Astrocyte (in vitro differentiated cells and primary cell): ENCODE results near the gene UCP2. TPM values are rescaled to one million over a fixed set of nuclear protein-coding genes. Genes with fewer than 3 reads are reported as not detected.
A peak's percentile ranks its signal among the peaks of the same experiment; 100 is the strongest.

Source experiments
- DNase-seq: peaks from one replicate; pipeline ENCODE4 v3.0.0-alpha.2; 2010; ENCODE audit warnings: low read depth
- FAIRE-seq: peaks from 2 replicates; lab custom pipeline; 2011; peaks lifted over from hg19 to GRCh38; lab: Jason Lieb, UNC
- H2AFZ ChIP-seq: 2 replicates; pipeline ENCODE4 v1.6.0; 2012; ENCODE audit warnings: low read depth, low read length, inconsistent platforms
- H3K27ac ChIP-seq: 2 replicates; pipeline ENCODE4 v1.5.1; 2011; ENCODE audit warnings: low read depth, low read length, inconsistent platforms
- H3K27me3 ChIP-seq: 2 replicates; pipeline ENCODE4 v1.6.0; 2011; ENCODE audit warnings: low read length, inconsistent platforms; ENCODE audit not compliant: insufficient read depth
- H3K36me3 ChIP-seq: 2 replicates; pipeline ENCODE4 v1.5.1; 2011; ENCODE audit warnings: low read length, inconsistent platforms; ENCODE audit not compliant: insufficient read depth
- H3K4me1 ChIP-seq: 2 replicates; pipeline ENCODE4 v1.5.1; 2011; ENCODE audit warnings: low read length, inconsistent platforms; ENCODE audit not compliant: insufficient read depth
- H3K4me2 ChIP-seq: 2 replicates; pipeline ENCODE4 v1.6.0; 2012; ENCODE audit warnings: low read length, inconsistent platforms
- H3K4me3 ChIP-seq: 2 replicates; pipeline ENCODE4 v1.5.1; 2011; ENCODE audit warnings: low read depth, mild to moderate bottlenecking, low read length, inconsistent platforms; ENCODE audit not compliant: insufficient read depth
- H3K79me2 ChIP-seq: 2 replicates; pipeline ENCODE4 v1.6.0; 2012; ENCODE audit warnings: mild to moderate bottlenecking, low read length, inconsistent platforms; ENCODE audit not compliant: insufficient read depth
- H3K9ac ChIP-seq: 2 replicates; pipeline ENCODE4 v1.6.0; 2012; ENCODE audit warnings: mild to moderate bottlenecking, low read length, inconsistent platforms
- H3K9me3 ChIP-seq: 2 replicates; pipeline ENCODE4 v1.5.1; 2012; ENCODE audit warnings: low read depth, mild to moderate bottlenecking, low read length, inconsistent platforms; ENCODE audit not compliant: insufficient read depth
- H4K20me1 ChIP-seq: 2 replicates; pipeline ENCODE4 v1.6.0; 2012; ENCODE audit warnings: low read length, inconsistent platforms; ENCODE audit not compliant: insufficient read depth
- H3K27ac Mint-ChIP-seq: one replicate; pipeline ENCODE4 v1.8.0; 2021; ENCODE audit warnings: mild to moderate bottlenecking, mixed read lengths; ENCODE audit not compliant: unreplicated experiment
- H3K27me3 Mint-ChIP-seq: one replicate; pipeline ENCODE4 v1.8.0; 2021; ENCODE audit warnings: low read depth, mixed read lengths; ENCODE audit not compliant: unreplicated experiment
- H3K36me3 Mint-ChIP-seq: one replicate; pipeline ENCODE4 v1.8.0; 2021; ENCODE audit warnings: low read depth, mixed read lengths; ENCODE audit not compliant: unreplicated experiment
- H3K4me1 Mint-ChIP-seq: one replicate; pipeline ENCODE4 v1.8.0; 2021; ENCODE audit warnings: low read depth, mixed read lengths; ENCODE audit not compliant: unreplicated experiment
- H3K4me3 Mint-ChIP-seq: one replicate; pipeline ENCODE4 v1.8.0; 2021; ENCODE audit warnings: mild to moderate bottlenecking, moderate library complexity, mixed read lengths; ENCODE audit not compliant: unreplicated experiment
- H3K9me3 Mint-ChIP-seq: one replicate; pipeline ENCODE4 v1.8.0; 2021; ENCODE audit warnings: mild to moderate bottlenecking, mixed read lengths; ENCODE audit not compliant: unreplicated experiment
- EZH2 ChIP-seq: IDR thresholded peaks from 2 replicates; pipeline ENCODE4 v1.6.1; 2012; ENCODE audit warnings: mild to moderate bottlenecking, low read length, inconsistent platforms; ENCODE audit not compliant: insufficient read depth
- total RNA-seq: library from RNA; stranded (reverse); gene quantifications from 2 replicates; pipeline ENCODE4 v1.2.1, GENCODE V29; 2021
- TF ChIP-seq, protein P1 (sequence below): IDR thresholded peaks from 2 replicates; pipeline ENCODE4 v1.5.1; 2011; ENCODE audit warnings: low read depth, mild to moderate bottlenecking, inconsistent platforms, low read length, moderate library complexity; ENCODE audit not compliant: insufficient read depth

The UCP2 gene
- total RNA-seq, 1 donor from 2014 or later, result 83.0 TPM

DNA sequence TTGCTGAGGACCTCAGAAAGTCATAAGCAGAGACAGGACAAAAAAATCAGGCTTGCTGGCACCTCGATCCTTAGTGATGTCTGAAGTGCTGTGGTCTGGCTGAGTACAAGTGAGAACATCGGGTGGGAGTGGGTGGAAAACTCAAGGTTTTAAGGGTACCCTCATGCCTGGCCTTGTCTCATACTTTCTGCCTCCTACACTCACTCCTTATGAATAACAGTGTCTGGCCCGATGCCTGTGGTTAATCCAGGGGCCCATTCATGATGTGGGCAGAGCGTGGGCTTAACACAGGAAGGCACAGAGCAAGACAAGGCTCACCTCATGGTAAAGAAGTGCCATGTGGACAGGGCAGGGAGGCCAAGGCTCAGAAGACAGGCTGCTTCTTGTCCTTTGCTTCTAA, 37.2 kb upstream of the UCP2 start:
- peak overlapping the region; percentile 8 for H3K27ac Mint-ChIP-seq

DNA sequence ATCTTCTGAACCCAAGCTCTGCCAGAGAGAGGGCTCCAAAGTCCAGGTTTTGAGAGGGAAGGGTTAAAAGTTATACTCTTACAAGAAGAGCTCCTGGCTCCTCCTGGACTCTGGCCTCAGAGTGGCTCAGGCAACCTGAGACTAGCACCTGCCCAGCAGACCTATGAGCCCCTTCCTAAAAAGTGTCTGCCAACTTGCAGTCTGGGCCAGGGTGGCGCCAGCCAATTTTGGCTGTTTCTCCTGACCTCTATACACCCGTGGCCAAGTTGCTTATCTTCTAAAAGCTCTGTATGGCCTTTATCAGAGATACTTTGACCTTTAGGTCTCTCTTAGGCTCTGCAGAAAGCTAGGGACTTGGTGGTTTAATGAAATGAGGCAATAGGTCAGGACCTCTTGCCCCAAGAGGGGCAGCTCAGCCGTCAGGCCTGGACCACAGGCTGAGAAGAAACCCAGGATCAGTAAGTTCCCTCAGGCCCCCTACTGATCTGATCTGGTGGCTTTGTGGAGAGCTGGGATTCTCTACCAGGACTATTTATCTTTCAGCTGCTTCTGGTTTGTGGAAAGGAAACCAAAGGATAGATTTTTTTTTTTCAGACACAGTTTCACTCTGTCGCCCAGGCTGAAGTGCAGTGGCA, 36.6 kb upstream of the UCP2 start:
- Histone ChIP-seq H3K27ac (no peak overlapping the region), H3K27me3 (no peaks in the 10 kb centered on the region), H3K79me2 (no peaks in the 10 kb centered on the region), H3K4me2 (no peak overlapping the region), H2AFZ (no peak overlapping the region), H4K20me1 (no peaks in the 10 kb centered on the region), H3K4me1 (peaks cover 9% of the 10 kb centered on the region), H3K9me3 (no peaks in the 10 kb centered on the region), H3K9ac (no peak overlapping the region), H3K36me3 (no peaks in the 10 kb centered on the region), H3K4me3 (no peak overlapping the region)
- TF ChIP-seq EZH2, result no peak
- TF ChIP-seq, protein P1, sequence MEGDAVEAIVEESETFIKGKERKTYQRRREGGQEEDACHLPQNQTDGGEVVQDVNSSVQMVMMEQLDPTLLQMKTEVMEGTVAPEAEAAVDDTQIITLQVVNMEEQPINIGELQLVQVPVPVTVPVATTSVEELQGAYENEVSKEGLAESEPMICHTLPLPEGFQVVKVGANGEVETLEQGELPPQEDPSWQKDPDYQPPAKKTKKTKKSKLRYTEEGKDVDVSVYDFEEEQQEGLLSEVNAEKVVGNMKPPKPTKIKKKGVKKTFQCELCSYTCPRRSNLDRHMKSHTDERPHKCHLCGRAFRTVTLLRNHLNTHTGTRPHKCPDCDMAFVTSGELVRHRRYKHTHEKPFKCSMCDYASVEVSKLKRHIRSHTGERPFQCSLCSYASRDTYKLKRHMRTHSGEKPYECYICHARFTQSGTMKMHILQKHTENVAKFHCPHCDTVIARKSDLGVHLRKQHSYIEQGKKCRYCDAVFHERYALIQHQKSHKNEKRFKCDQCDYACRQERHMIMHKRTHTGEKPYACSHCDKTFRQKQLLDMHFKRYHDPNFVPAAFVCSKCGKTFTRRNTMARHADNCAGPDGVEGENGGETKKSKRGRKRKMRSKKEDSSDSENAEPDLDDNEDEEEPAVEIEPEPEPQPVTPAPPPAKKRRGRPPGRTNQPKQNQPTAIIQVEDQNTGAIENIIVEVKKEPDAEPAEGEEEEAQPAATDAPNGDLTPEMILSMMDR, result no peak
- no peaks in the 10 kb centered on the region for H3K27me3 Mint-ChIP-seq
- DNase-seq, result no peak
- no peak for FAIRE-seq
- H3K4me3 Mint-ChIP-seq, result peak overlapping the region; percentile 40
- H3K27ac Mint-ChIP-seq, result peak overlapping the region; percentile 47
- H3K4me1 Mint-ChIP-seq, result peaks cover 19% of the 10 kb centered on the region
- no peaks in the 10 kb centered on the region for H3K9me3 Mint-ChIP-seq
- peaks cover 38% of the 10 kb centered on the region for H3K36me3 Mint-ChIP-seq

More for the DNA sequence above, 37.2 kb upstream of the UCP2 start:
- peaks cover 32% of the 10 kb centered on the region for H3K36me3 Mint-ChIP-seq
- Histone ChIP-seq H3K27ac (no peak overlapping the region), H3K36me3 (no peaks in the 10 kb centered on the region), H3K9me3 (no peaks in the 10 kb centered on the region), H3K27me3 (no peaks in the 10 kb centered on the region), H3K4me2 (peak overlapping the region; percentile 14), H2AFZ (no peak overlapping the region), H3K9ac (no peak overlapping the region), H4K20me1 (no peaks in the 10 kb centered on the region), H3K79me2 (no peaks in the 10 kb centered on the region), H3K4me1 (peaks cover 13% of the 10 kb centered on the region), H3K4me3 (no peak overlapping the region)
- DNase-seq (peak; percentile 59), FAIRE-seq (no peak)
- no peaks in the 10 kb centered on the region for H3K9me3 Mint-ChIP-seq
- peak overlapping the region; percentile 40 for H3K4me3 Mint-ChIP-seq
- peaks cover 22% of the 10 kb centered on the region for H3K4me1 Mint-ChIP-seq
- TF ChIP-seq EZH2, result no peak
- TF ChIP-seq, protein P1, result no peak
- H3K27me3 Mint-ChIP-seq, result no peaks in the 10 kb centered on the region

DNA sequence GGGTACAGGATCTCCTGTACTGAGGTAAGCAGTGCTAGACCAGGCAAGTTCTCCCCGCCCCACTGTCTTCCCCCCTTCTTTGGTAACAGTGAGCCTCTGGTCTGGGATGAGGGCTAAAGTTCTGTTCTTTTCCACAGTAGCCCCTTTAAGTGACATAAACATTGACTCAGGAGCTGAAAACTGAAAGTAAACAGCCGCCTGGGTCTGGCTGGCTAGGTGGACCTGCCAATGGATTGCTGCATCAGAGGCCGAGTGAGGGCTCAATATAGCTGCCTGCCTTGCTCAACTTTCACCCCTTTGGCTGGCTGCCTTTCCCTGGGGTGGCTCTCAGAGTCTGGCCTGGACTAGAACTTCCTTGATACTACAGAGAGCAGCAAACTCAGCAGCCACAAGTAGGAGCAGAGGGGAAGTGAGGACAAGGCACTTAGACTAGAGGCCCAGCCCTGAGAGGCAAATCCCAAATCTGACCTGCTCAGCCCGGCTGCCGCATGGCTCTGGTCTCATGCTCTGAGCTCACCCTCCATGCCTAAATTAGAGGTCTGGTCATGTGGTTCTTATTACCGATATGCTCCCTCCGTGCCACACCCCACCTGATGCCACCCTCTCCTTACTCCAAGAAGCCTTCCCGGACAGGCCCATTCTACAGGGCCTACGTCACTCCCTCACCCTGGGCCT, 35.8 kb upstream of the UCP2 start:
- Mint-ChIP-seq H3K9me3 (no peaks in the 10 kb centered on the region), H3K27me3 (no peaks in the 10 kb centered on the region), H3K4me3 (no peak overlapping the region), H3K4me1 (peaks cover 14% of the 10 kb centered on the region), H3K27ac (peak overlapping the region; percentile 47), H3K36me3 (peaks cover 41% of the 10 kb centered on the region)
- no peaks in the 10 kb centered on the region for H3K79me2 ChIP-seq
- no peak for FAIRE-seq
- H3K36me3 ChIP-seq, result no peaks in the 10 kb centered on the region
- DNase-seq, result peak; percentile 34
- no peak for TF ChIP-seq EZH2
- TF ChIP-seq, protein P1, result no peak
- no peaks in the 10 kb centered on the region for H3K9me3 ChIP-seq
- H3K9ac ChIP-seq, result no peak overlapping the region
- H4K20me1 ChIP-seq, result no peaks in the 10 kb centered on the region
- H3K27me3 ChIP-seq, result no peaks in the 10 kb centered on the region
- H3K4me3 ChIP-seq, result no peak overlapping the region
- no peak overlapping the region for H3K4me2 ChIP-seq
- H2AFZ ChIP-seq, result no peak overlapping the region
- H3K27ac ChIP-seq, result no peak overlapping the region
- H3K4me1 ChIP-seq, result peaks cover 9% of the 10 kb centered on the region
